K562 (cell line): ENCODE data around the gene TMEM217. TPM values are rescaled to one million over a fixed set of nuclear protein-coding genes. Genes with fewer than 3 reads are reported as not detected.

Experiments
- GABPB2 ChIP-seq: fragments of 250-450 bp; sonication (Bioruptor Pico); conservative IDR thresholded peaks from 2 replicates; pipeline ENCODE4 v1.5.1; 2021; ENCODE audit warnings: mild to moderate bottlenecking
- HDAC3 ChIP-seq: fragments of 450-650 bp; IDR thresholded peaks from 2 replicates; pipeline ENCODE4 v1.6.1; 2018; ENCODE audit warnings: borderline replicate concordance, mild to moderate bottlenecking, moderate library complexity; ENCODE audit not compliant: partially characterized antibody
- MAFK ChIP-seq: IDR thresholded peaks from 2 replicates; pipeline ENCODE4 v1.6.1; 2011; ENCODE audit warnings: low read length, improper control_type of control experiment
- MYC ChIP-seq, 2 experiments: fragments of 250-450 bp in 1 of 2; sonication (Bioruptor Pico) in 1 of 2; IDR thresholded peaks; 2 replicates each; pipeline versions ENCODE4 v1.5.1 to v1.6.1; 2012 to 2021; ENCODE audit warnings: low read depth in 2 of 2, borderline replicate concordance in 1 of 2, improper control_type of control experiment in 1 of 2, low read length in 1 of 2, mild to moderate bottlenecking in 1 of 2, moderate library complexity in 1 of 2
- NONO ChIP-seq, 2 experiments: fragments of 200-400 bp in 1 of 2; fragments of 450-650 bp in 1 of 2; formaldehyde crosslinking in 1 of 2; IDR thresholded peaks; 2 replicates each; pipeline ENCODE4 v1.6.1; 2017; ENCODE audit warnings: low read depth in 2 of 2, mild to moderate bottlenecking in 2 of 2, moderate library complexity in 2 of 2, low read length in 1 of 2
- PHF21A ChIP-seq: fragments of 450-650 bp; IDR thresholded peaks from 2 replicates; pipeline ENCODE4 v1.6.1; 2017; ENCODE audit warnings: low read depth, borderline replicate concordance
- SIX5 ChIP-seq, 2 experiments: IDR thresholded peaks; 2 replicates each; pipeline ENCODE4 v1.6.1; 2011; ENCODE audit warnings: low read length in 2 of 2, borderline replicate concordance in 1 of 2, low read depth in 1 of 2, mild to moderate bottlenecking in 1 of 2, moderate library complexity in 1 of 2; ENCODE audit not compliant: insufficient read depth in 1 of 2
- SOX6 ChIP-seq: fragments of 450-650 bp; IDR thresholded peaks from 2 replicates; pipeline ENCODE4 v1.6.1; 2014; ENCODE audit warnings: mild to moderate bottlenecking
- SUPT5H ChIP-seq: fragments of 450-650 bp; IDR thresholded peaks from 2 replicates; pipeline ENCODE4 v1.6.1; 2016
- ZKSCAN3 ChIP-seq: fragments of 250-450 bp; sonication (Bioruptor Pico); IDR thresholded peaks from 2 replicates; pipeline ENCODE4 v1.4.0; 2020
- ZNF165 ChIP-seq: fragments of 250-450 bp; sonication (Bioruptor Pico); IDR thresholded peaks from 2 replicates; pipeline ENCODE4 v1.4.0; 2020; ENCODE audit warnings: borderline replicate concordance
- polyA plus RNA-seq, 8 experiments: library from polyadenylated mRNA; depleted of rRNA in 4 of 8; stranded (reverse) in 5 of 8; unstranded in 3 of 8; fragments of >200 nt; fragmentation: Nextera tagmentation in 2 of 8; fragmentation: Illumina TruSeq in 1 of 8; extraction: Ambion mirVana in 2 of 8; extraction: Trizol in 1 of 8; gene quantifications; 2 replicates each; pipeline versions ENCODE4 v1.2.1 to v1.2.3, GENCODE V29; 2011 to 2014; ENCODE audit warnings: inconsistent platforms in 1 of 8, missing spikeins in 1 of 8
- total RNA-seq, 7 experiments: library from RNA; depleted of rRNA in 6 of 7; stranded (reverse); fragments of >200 nt in 6 of 7; fragmentation: Illumina TruSeq in 2 of 7; extraction: Trizol in 2 of 7; gene quantifications; 2 replicates each; pipeline versions ENCODE4 v1.2.1 to v1.2.3, GENCODE V29; 2011 to 2021; ENCODE audit warnings: low replicate concordance in 1 of 7
- TF ChIP-seq, protein P1 (sequence below): fragments of 200-800 bp; sonication (Bioruptor generic); IDR thresholded peaks from 2 replicates; pipeline ENCODE4 v1.6.1; 2016; ENCODE audit warnings: missing genetic modification characterization, missing compliant biosample characterization
- TF ChIP-seq, protein P2 (sequence below): fragments of 450-650 bp; formaldehyde crosslinking; IDR thresholded peaks from 2 replicates; pipeline ENCODE4 v1.4.0; 2020; ENCODE audit warnings: mild to moderate bottlenecking
- TF ChIP-seq, protein P3 (sequence below): fragments of 250-450 bp; sonication (Bioruptor Pico); IDR thresholded peaks from 2 replicates; pipeline ENCODE4 v1.4.0; 2020

TMEM217 gene
- total and polyA plus RNA-seq, 9 of the 15 experiments (the other 6 are each of a cell fraction or from before 2014, with no cell fraction given), result 1.3 to 8.0 (median 1.9) TPM

DNA sequence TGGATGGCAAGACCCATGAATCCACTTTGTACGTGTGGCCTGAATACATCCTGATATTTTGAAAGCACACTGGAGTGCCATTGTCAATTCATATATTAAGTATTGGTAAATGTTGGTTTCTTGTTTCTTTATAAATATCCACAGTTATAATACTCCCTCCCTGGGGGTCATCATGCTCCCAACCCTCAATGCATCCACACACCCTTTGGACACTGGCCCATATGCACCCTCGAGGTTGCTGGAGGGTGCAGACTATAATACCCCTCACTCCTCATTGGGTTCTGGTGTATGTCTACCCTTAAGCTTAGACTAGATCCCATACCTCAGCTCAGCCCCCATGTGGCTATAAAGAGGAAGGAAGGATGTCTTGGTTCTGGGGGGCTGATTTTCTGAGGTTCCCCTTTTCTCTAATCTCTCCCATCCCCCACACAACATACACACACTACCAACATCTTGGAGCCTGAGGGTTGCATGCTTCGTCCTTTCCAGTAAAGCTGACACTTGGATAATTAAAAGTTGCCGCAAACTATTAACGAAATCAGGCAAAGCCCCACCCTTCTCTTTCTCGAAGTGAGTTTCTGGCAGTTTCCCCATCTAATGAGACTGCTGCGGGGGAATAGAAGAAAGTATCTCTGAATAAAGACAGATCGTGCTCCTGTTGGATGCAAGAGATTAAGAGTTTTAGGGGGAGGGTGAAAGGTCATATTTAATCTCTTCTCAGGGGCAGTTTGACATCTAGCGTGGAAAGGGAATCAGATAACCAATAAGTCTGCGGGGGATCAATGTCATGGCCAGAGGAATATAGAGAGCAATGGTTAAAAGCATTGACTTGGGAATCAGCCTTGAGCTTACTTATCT, 80.6 kb downstream of the TMEM217 start (continued):
- TF ChIP-seq, protein P1, sequence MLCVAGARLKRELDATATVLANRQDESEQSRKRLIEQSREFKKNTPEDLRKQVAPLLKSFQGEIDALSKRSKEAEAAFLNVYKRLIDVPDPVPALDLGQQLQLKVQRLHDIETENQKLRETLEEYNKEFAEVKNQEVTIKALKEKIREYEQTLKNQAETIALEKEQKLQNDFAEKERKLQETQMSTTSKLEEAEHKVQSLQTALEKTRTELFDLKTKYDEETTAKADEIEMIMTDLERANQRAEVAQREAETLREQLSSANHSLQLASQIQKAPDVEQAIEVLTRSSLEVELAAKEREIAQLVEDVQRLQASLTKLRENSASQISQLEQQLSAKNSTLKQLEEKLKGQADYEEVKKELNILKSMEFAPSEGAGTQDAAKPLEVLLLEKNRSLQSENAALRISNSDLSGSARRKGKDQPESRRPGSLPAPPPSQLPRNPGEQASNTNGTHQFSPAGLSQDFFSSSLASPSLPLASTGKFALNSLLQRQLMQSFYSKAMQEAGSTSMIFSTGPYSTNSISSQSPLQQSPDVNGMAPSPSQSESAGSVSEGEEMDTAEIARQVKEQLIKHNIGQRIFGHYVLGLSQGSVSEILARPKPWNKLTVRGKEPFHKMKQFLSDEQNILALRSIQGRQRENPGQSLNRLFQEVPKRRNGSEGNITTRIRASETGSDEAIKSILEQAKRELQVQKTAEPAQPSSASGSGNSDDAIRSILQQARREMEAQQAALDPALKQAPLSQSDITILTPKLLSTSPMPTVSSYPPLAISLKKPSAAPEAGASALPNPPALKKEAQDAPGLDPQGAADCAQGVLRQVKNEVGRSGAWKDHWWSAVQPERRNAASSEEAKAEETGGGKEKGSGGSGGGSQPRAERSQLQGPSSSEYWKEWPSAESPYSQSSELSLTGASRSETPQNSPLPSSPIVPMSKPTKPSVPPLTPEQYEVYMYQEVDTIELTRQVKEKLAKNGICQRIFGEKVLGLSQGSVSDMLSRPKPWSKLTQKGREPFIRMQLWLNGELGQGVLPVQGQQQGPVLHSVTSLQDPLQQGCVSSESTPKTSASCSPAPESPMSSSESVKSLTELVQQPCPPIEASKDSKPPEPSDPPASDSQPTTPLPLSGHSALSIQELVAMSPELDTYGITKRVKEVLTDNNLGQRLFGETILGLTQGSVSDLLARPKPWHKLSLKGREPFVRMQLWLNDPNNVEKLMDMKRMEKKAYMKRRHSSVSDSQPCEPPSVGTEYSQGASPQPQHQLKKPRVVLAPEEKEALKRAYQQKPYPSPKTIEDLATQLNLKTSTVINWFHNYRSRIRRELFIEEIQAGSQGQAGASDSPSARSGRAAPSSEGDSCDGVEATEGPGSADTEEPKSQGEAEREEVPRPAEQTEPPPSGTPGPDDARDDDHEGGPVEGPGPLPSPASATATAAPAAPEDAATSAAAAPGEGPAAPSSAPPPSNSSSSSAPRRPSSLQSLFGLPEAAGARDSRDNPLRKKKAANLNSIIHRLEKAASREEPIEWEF, result peak; percentile 87; the same call in 1 of the 2 replicates
- TF ChIP-seq MYC (IDR thresholded peaks at IDR 0.05; ENCODE audit: low read depth, low read length), result peak; percentile 37; the same call in 1 of the 2 replicates
- no peak for TF ChIP-seq MYC (CRISPR knock-in tag; IDR thresholded peaks at IDR 0.05; ENCODE audit: borderline replicate concordance, low read depth)
- TF ChIP-seq NONO (IDR thresholded peaks at IDR 0.05; ENCODE audit: low read depth in 2 of 2, low read length in 1 of 2), result no peak
- no peak; the same call in none of the 2 replicates for TF ChIP-seq SOX6
- TF ChIP-seq GABPB2 (CRISPR knock-in tag), result 0 out of 2 replicates have a peak, but pooled peaks have one; percentile 23
- no peak for TF ChIP-seq ZKSCAN3 (CRISPR knock-in tag)
- TF ChIP-seq, protein P2, sequence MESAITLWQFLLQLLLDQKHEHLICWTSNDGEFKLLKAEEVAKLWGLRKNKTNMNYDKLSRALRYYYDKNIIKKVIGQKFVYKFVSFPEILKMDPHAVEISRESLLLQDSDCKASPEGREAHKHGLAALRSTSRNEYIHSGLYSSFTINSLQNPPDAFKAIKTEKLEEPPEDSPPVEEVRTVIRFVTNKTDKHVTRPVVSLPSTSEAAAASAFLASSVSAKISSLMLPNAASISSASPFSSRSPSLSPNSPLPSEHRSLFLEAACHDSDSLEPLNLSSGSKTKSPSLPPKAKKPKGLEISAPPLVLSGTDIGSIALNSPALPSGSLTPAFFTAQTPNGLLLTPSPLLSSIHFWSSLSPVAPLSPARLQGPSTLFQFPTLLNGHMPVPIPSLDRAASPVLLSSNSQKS (CRISPR knock-in tag), result no peak
- TF ChIP-seq SUPT5H, result peak; percentile 2; the same call in 1 of the 2 replicates
- no peak for TF ChIP-seq SIX5 (IDR thresholded peaks at IDR 0.05; ENCODE audit: borderline replicate concordance in 1 of 2, insufficient read depth in 1 of 2, low read depth in 1 of 2, low read length in 2 of 2)
- TF ChIP-seq, protein P3, sequence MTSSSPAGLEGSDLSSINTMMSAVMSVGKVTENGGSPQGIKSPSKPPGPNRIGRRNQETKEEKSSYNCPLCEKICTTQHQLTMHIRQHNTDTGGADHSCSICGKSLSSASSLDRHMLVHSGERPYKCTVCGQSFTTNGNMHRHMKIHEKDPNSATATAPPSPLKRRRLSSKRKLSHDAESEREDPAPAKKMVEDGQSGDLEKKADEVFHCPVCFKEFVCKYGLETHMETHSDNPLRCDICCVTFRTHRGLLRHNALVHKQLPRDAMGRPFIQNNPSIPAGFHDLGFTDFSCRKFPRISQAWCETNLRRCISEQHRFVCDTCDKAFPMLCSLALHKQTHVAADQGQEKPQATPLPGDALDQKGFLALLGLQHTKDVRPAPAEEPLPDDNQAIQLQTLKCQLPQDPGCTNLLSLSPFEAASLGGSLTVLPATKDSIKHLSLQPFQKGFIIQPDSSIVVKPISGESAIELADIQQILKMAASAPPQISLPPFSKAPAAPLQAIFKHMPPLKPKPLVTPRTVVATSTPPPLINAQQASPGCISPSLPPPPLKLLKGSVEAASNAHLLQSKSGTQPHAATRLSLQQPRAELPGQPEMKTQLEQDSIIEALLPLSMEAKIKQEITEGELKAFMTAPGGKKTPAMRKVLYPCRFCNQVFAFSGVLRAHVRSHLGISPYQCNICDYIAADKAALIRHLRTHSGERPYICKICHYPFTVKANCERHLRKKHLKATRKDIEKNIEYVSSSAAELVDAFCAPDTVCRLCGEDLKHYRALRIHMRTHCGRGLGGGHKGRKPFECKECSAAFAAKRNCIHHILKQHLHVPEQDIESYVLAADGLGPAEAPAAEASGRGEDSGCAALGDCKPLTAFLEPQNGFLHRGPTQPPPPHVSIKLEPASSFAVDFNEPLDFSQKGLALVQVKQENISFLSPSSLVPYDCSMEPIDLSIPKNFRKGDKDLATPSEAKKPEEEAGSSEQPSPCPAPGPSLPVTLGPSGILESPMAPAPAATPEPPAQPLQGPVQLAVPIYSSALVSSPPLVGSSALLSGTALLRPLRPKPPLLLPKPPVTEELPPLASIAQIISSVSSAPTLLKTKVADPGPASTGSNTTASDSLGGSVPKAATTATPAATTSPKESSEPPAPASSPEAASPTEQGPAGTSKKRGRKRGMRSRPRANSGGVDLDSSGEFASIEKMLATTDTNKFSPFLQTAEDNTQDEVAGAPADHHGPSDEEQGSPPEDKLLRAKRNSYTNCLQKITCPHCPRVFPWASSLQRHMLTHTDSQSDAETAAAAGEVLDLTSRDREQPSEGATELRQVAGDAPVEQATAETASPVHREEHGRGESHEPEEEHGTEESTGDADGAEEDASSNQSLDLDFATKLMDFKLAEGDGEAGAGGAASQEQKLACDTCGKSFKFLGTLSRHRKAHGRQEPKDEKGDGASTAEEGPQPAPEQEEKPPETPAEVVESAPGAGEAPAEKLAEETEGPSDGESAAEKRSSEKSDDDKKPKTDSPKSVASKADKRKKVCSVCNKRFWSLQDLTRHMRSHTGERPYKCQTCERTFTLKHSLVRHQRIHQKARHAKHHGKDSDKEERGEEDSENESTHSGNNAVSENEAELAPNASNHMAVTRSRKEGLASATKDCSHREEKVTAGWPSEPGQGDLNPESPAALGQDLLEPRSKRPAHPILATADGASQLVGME (CRISPR knock-in tag), result 0 out of 2 replicates have a peak, but pooled peaks have one; percentile 30
- no peak for TF ChIP-seq HDAC3
- no peak for TF ChIP-seq ZNF165 (CRISPR knock-in tag)
- TF ChIP-seq PHF21A, result no peak; the same call in 1 of the 2 replicates
- peak; percentile 38; the same call in 1 of the 2 replicates for TF ChIP-seq MAFK
